Karpas-422 (cell line): Measurements from ENCODE around the gene ZNF700. TPM values are rescaled to one million over a fixed set of nuclear protein-coding genes. Genes with fewer than 3 reads are reported as not detected.
"Not testable (repeated sequence)": the region's sequence is repeated elsewhere in the genome, so short reads cannot be mapped to it uniquely, and the experiment has no call there.

Source experiments
- DNase-seq: peaks from one replicate; pipeline ENCODE4 v3.0.0-alpha.2; 2015
- H2AFZ ChIP-seq: fragments of 200-600 bp; sonication (generic); 2 replicates; pipeline ENCODE4 v1.6.1; 2014; ENCODE audit warnings: antibody characterized with exemption, low read length, mixed read lengths
- H3K27ac ChIP-seq: fragments of 200-600 bp; sonication (generic); 2 replicates; pipeline ENCODE4 v1.5.1; 2014; ENCODE audit warnings: mild to moderate bottlenecking, low read length, moderate library complexity
- H3K27me3 ChIP-seq: fragments of 200-600 bp; sonication (generic); 2 replicates; pipeline ENCODE4 v1.6.1; 2014; ENCODE audit warnings: low read length, mixed read lengths
- H3K36me3 ChIP-seq: fragments of 200-600 bp; sonication (generic); 2 replicates; pipeline ENCODE4 v1.6.1; 2014; ENCODE audit warnings: low read length, mixed read lengths; ENCODE audit not compliant: insufficient read depth
- H3K4me1 ChIP-seq: fragments of 200-600 bp; sonication (generic); 2 replicates; pipeline ENCODE4 v1.6.1; 2014; ENCODE audit warnings: mild to moderate bottlenecking, low read length, mixed read lengths
- H3K4me2 ChIP-seq: fragments of 200-600 bp; sonication (generic); 2 replicates; pipeline ENCODE4 v1.6.1; 2014; ENCODE audit warnings: low read length, low read depth, mild to moderate bottlenecking; ENCODE audit not compliant: poor library complexity, severe bottlenecking
- H3K4me3 ChIP-seq: fragments of 200-600 bp; sonication (generic); 2 replicates; pipeline ENCODE4 v1.5.1; 2014; ENCODE audit warnings: mild to moderate bottlenecking, antibody characterized with exemption, low read length, mixed read lengths
- H3K79me2 ChIP-seq: fragments of 200-600 bp; sonication (generic); 2 replicates; pipeline ENCODE4 v1.6.1; 2014; ENCODE audit warnings: mild to moderate bottlenecking, low read length, mixed read lengths
- H3K9ac ChIP-seq: fragments of 200-600 bp; sonication (generic); 2 replicates; pipeline ENCODE4 v1.6.0; 2014; ENCODE audit warnings: low read length
- H3K9me2 ChIP-seq: fragments of 200-600 bp; sonication (generic), shearing (Covaris generic); replicated peaks from 2 replicates; pipeline ENCODE4 v1.6.0; 2014; ENCODE audit warnings: mild to moderate bottlenecking, low read length, moderate library complexity; ENCODE audit not compliant: insufficient read depth
- H3K9me3 ChIP-seq: fragments of 300-700, 200-600 bp; sonication (generic); 2 replicates; pipeline ENCODE4 v1.6.1; 2014; ENCODE audit warnings: low read length, mixed read lengths
- H4K20me1 ChIP-seq: fragments of 200-600 bp; sonication (generic); 2 replicates; pipeline ENCODE4 v1.6.1; 2014; ENCODE audit warnings: mild to moderate bottlenecking, antibody characterized with exemption, low read length, low read depth; ENCODE audit not compliant: insufficient read depth
- total RNA-seq: library from RNA; depleted of rRNA; stranded (reverse); fragments of >200 nt; shearing (Covaris generic); gene quantifications from 2 replicates; pipeline ENCODE4 v1.2.3, GENCODE V29; 2014; ENCODE audit warnings: low replicate concordance

ZNF700 gene
- total RNA-seq, 1 experiment from 2014 or later: 29.9 TPM

DNA sequence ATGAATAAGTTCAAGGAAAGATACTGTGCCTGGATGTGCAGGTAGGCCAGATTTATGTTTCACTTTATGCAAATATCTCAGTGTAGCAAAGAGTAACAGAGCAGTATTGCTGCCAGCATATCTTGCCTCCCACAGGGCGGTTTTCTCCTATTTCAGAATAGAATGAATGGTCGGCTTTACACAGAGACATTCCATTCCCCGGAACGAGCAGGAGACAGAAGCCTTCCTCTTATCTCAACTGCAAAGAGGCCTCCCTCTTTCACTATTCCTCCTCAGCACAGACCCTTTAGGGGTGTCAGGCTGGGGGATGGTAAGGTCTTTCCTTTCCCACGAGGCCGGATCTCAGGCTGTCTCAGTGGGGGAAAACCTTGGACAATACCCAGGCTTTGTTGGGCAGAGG, 35.0 kb upstream of the ZNF700 start:
- not testable (repeated sequence) for H3K9ac ChIP-seq, H2AFZ ChIP-seq, H3K27ac ChIP-seq, H3K4me2 ChIP-seq, H3K79me2 ChIP-seq, H3K9me3 ChIP-seq, DNase-seq, H3K4me3 ChIP-seq, H3K27me3 ChIP-seq, H4K20me1 ChIP-seq, H3K36me3 ChIP-seq, H3K9me2 ChIP-seq
- peaks cover 17% of the 10 kb centered on the region for H3K4me1 ChIP-seq

DNA sequence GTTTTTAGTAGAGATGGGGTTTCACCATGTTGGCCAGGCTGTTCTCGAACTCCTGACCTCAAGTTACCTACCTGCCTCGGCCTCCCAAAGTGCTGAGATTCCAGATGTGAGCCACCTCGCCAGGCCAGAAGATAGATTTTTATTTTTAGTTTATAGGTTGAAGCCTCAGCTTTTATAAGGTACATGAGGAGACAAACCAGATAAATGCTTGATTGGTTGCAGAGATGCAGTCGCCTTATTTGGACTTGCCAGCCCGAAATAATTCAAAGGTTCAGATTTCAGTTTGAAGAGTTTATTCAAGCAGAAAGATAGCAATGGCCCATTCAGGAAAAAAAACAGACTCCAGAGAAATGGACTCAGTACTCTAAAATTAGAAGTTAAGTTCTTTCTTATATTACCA, 34.3 kb upstream of the ZNF700 start:
- H3K9me2 ChIP-seq: no peaks in the 10 kb centered on the region
- no peaks in the 10 kb centered on the region for H3K27me3 ChIP-seq
- H3K79me2 ChIP-seq: no peaks in the 10 kb centered on the region
- H3K9ac ChIP-seq: no peak overlapping the region
- no peaks in the 10 kb centered on the region for H4K20me1 ChIP-seq
- H3K36me3 ChIP-seq: peaks cover 3% of the 10 kb centered on the region; the same call in 1 of the 2 replicates
- no peaks in the 10 kb centered on the region for H3K9me3 ChIP-seq
- no peak overlapping the region for H3K4me3 ChIP-seq
- H3K4me1 ChIP-seq: peaks cover 17% of the 10 kb centered on the region
- no peak overlapping the region for H3K4me2 ChIP-seq
- no peak for DNase-seq
- no peak overlapping the region for H2AFZ ChIP-seq
- no peak overlapping the region for H3K27ac ChIP-seq

DNA sequence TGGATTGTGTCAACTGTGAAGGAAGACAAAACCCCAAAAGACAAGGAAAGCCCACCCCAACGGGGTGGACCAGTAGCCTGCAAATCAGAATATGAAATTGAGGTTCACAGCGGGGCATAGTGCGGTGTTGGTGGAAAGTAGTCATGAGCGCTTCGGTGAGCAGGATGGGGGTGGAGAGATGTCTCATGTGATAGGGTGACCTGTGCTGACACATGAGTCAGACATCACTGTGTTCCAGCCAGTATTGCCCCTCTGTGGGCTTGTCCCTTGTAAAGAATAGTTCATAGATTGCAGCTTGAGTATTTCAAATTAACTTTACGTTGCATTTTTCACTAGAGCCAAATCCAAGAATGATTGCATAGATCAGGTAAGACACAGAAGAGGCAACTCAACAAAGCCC, 30.1 kb upstream of the ZNF700 start:
- no peak overlapping the region for H3K4me2 ChIP-seq
- no peak for DNase-seq
- no peaks in the 10 kb centered on the region for H3K9me3 ChIP-seq
- no peak overlapping the region for H2AFZ ChIP-seq
- no peaks in the 10 kb centered on the region for H3K27me3 ChIP-seq
- H3K9me2 ChIP-seq: no peaks in the 10 kb centered on the region
- H3K27ac ChIP-seq: no peak overlapping the region
- no peak overlapping the region for H3K4me3 ChIP-seq
- H3K79me2 ChIP-seq: no peaks in the 10 kb centered on the region
- H3K9ac ChIP-seq: no peak overlapping the region
- H4K20me1 ChIP-seq: no peaks in the 10 kb centered on the region
- H3K4me1 ChIP-seq: peaks cover 9% of the 10 kb centered on the region
- H3K36me3 ChIP-seq: peaks cover 3% of the 10 kb centered on the region; the same call in 1 of the 2 replicates

DNA sequence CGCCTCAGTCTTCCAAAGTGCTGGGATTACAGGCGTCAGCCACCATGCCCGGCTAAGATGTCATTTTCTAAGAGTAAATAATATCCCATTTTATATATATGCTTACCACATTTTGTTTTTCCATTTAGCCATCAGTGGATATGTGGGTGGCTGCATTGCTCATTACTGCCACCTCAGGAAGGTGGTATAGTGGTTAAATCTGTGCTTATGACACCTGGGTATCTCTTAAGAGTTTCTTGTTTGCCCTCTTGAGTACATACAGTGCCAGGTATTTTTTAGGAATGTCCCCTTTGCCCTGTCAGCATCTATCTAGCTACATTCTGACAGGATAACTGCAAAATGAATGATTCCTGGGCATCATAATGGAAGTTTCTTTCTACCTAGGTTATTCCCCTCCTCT, 22.7 kb upstream of the ZNF700 start:
- Histone ChIP-seq H3K79me2 (no peaks in the 10 kb centered on the region), H3K27me3 (no peaks in the 10 kb centered on the region), H3K9ac (no peak overlapping the region), H3K36me3 (peaks cover 28% of the 10 kb centered on the region), H3K27ac (no peak overlapping the region), H3K9me2 (no peaks in the 10 kb centered on the region), H3K9me3 (peaks cover 11% of the 10 kb centered on the region), H2AFZ (no peak overlapping the region), H3K4me1 (no peaks in the 10 kb centered on the region), H3K4me2 (no peak overlapping the region), H4K20me1 (no peaks in the 10 kb centered on the region), H3K4me3 (no peak overlapping the region)
- no peak for DNase-seq

DNA sequence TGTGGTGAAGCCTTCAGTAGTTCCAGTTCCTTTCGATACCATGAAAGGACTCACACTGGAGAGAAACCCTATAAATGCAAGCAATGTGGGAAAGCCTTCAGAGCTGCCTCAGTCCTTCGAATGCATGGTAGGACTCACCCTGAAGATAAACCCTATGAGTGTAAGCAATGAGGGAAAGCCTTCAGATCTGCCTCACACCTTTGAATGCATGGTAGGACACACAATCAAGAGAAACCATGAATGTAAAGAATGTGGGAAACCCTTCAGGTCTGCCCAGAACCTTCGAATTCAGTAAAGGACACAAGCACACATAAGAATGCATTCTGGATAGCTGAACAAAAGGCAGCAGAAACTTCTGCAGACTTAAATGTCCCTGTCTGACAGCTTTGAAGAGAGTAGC, 19.0 kb upstream of the ZNF700 start:
- H3K9me2 ChIP-seq: no peaks in the 10 kb centered on the region
- no peak for DNase-seq
- no peak overlapping the region for H2AFZ ChIP-seq
- H3K4me2 ChIP-seq: no peak overlapping the region
- H3K4me1 ChIP-seq: no peaks in the 10 kb centered on the region
- H4K20me1 ChIP-seq: no peaks in the 10 kb centered on the region
- no peak overlapping the region for H3K9ac ChIP-seq
- H3K27ac ChIP-seq: no peak overlapping the region
- H3K79me2 ChIP-seq: no peaks in the 10 kb centered on the region
- peaks cover 28% of the 10 kb centered on the region for H3K36me3 ChIP-seq
- H3K4me3 ChIP-seq: no peak overlapping the region
- H3K27me3 ChIP-seq: no peaks in the 10 kb centered on the region
- peaks cover 11% of the 10 kb centered on the region for H3K9me3 ChIP-seq

DNA sequence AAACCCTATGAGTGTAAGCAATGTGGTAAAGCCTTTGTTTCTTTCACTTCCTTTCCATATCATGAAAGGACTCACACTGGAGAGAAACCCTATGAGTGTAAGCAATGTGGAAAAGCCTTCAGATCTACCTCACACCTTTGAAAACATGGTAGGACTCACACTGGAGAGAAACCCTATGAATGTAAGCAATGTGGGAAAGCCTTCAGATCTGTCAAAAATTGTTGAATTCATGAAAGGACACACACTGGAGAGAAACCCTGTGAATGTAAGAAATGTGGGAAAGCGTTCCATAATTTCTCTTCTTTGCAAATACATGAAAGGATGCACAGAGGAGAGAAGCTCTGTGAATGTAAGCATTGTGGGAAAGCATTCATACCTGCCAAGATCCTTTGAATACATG, 13.0 kb upstream of the ZNF700 start:
- H3K27ac ChIP-seq, H3K9me3 ChIP-seq, H2AFZ ChIP-seq, H3K9me2 ChIP-seq, H4K20me1 ChIP-seq, H3K9ac ChIP-seq, H3K4me3 ChIP-seq, H3K4me2 ChIP-seq, H3K79me2 ChIP-seq, H3K4me1 ChIP-seq, H3K36me3 ChIP-seq, DNase-seq, H3K27me3 ChIP-seq: not testable (repeated sequence)

DNA sequence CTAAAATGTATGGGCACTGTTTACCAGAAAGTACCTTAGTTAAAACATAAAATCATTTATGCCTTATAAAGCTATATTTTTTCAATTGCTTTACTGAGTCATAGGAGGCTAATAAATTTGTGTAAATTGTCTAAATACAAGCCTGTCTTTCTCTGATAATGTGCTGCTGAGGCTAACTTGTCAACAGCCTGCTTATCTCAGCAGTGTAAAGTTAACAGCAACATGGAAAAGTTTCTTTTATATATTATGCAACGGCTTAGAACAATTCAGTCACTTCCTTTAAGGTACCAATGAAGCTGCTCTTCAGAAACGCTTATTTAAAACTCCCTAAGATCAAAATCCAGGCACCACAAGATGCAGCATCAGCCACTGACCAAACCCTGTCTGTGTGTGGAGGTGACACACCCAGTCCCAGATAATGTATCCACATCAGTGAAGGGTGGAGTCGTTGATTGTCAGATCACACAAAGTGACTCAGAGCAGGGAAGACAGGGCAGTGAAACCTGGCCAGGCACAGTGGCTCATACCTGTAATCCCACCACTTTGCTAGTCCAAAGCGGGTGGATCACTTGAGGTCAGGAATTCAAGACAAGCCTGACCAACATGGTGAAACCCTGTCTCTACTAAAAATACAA, 10.4 kb upstream of the ZNF700 start:
- H2AFZ ChIP-seq, H3K9ac ChIP-seq, DNase-seq, H3K4me2 ChIP-seq, H3K27me3 ChIP-seq, H3K79me2 ChIP-seq, H4K20me1 ChIP-seq, H3K4me1 ChIP-seq, H3K27ac ChIP-seq, H3K4me3 ChIP-seq, H3K9me2 ChIP-seq, H3K9me3 ChIP-seq, H3K36me3 ChIP-seq: not testable (repeated sequence)

DNA sequence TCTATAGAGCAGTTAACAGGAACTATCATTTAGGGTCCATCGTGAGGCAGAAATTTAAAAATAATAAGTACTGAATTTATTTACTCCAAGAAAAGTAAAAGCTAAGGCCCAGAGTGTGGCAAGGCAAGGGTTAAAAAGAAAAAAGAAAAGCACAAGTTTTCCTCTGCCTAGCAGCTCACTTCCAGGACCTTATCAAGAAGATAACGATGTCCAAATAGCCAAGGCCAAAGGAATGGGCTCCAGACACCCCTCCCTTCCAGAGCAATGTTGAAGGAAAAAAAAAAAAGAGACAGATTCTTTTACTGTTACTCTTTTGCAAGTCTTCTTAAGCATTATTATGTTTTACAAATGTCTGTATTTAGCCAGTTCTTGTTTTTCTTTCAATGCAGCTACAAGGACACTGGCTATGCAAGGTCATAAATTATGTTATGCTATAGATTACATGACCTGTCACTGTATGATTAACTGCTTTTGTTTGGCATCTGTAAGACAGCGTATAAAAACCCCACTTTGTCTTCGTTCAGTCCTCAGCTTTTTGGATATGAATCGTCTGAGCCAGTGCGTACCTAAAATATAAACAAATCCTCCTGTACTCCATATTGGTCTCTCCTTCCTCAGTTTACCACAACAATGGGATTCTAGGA, 2.9 kb upstream of the ZNF700 start:
- H3K36me3 ChIP-seq: peaks cover 10% of the 10 kb centered on the region
- H3K27me3 ChIP-seq: no peaks in the 10 kb centered on the region
- H3K9me2 ChIP-seq: no peaks in the 10 kb centered on the region
- DNase-seq: no peak
- H4K20me1 ChIP-seq: no peaks in the 10 kb centered on the region
- no peak overlapping the region for H3K4me2 ChIP-seq
- peaks cover 13% of the 10 kb centered on the region for H3K4me1 ChIP-seq
- H3K9ac ChIP-seq: no peak overlapping the region
- H3K27ac ChIP-seq: no peak overlapping the region
- no peak overlapping the region for H2AFZ ChIP-seq
- H3K4me3 ChIP-seq: no peak overlapping the region
- H3K9me3 ChIP-seq: peaks cover 6% of the 10 kb centered on the region; the same call in 1 of the 2 replicates
- peaks cover 20% of the 10 kb centered on the region for H3K79me2 ChIP-seq
